Measurements from ENCODE around the gene MPPED1. TPM values are rescaled to one million over a fixed set of nuclear protein-coding genes. Genes with fewer than 3 reads are reported as not detected.

The MPPED1 gene
- total RNA-seq, 1 experiment from 2014 or later = not detected

GRCh38 chr22:43479301-43479950 is 67.6 kb downstream of the MPPED1 start:
- DNase-seq (ENCODE audit: low spot score) = no peak
- in situ Hi-C loops (cut with HindIII; ENCODE audit: low sequenced_read_pairs) = no loop called here

GRCh38 chr22:43479962-43480361 is 68.1 kb downstream of the MPPED1 start:
- no peak for DNase-seq (ENCODE audit: low spot score)
- in situ Hi-C loops (cut with HindIII; ENCODE audit: low sequenced_read_pairs) = no loop called here

GRCh38 chr22:43481568-43482317 is 69.9 kb downstream of the MPPED1 start:
- in situ Hi-C loops (cut with HindIII; ENCODE audit: low sequenced_read_pairs) = no loop called here
- DNase-seq (ENCODE audit: low spot score) = peak; percentile 12

- in situ Hi-C loops (cut with HindIII; ENCODE audit: low sequenced_read_pairs) = no loop called here
- DNase-seq (ENCODE audit: low spot score) = no peak
Observed at GRCh38 chr22:43482318-43482625, 70.5 kb downstream of the MPPED1 start.

GRCh38 chr22:43483266-43483665 is 71.5 kb downstream of the MPPED1 start:
- in situ Hi-C loops (cut with HindIII; ENCODE audit: low sequenced_read_pairs) = no loop called here
- no peak for DNase-seq (ENCODE audit: low spot score)

- no peak for DNase-seq (ENCODE audit: low spot score)
- in situ Hi-C loops (cut with HindIII; ENCODE audit: low sequenced_read_pairs) = no loop called here
Observed at GRCh38 chr22:43483669-43484068, 71.9 kb downstream of the MPPED1 start.

GRCh38 chr22:43484227-43484626 is 72.4 kb downstream of the MPPED1 start:
- no peak for DNase-seq (ENCODE audit: low spot score)
- in situ Hi-C loops (cut with HindIII; ENCODE audit: low sequenced_read_pairs) = no loop called here

- in situ Hi-C loops (cut with HindIII; ENCODE audit: low sequenced_read_pairs) = no loop called here
- DNase-seq (ENCODE audit: low spot score) = no peak
Observed at GRCh38 chr22:43485502-43486089, 73.8 kb downstream of the MPPED1 start.

- in situ Hi-C loops (cut with HindIII; ENCODE audit: low sequenced_read_pairs) = no loop called here
- no peak for DNase-seq (ENCODE audit: low spot score)
Observed at GRCh38 chr22:43487311-43488030, 75.7 kb downstream of the MPPED1 start.

GRCh38 chr22:43488031-43488866 is 76.4 kb downstream of the MPPED1 start:
- no peak for DNase-seq (ENCODE audit: low spot score)
- in situ Hi-C loops (cut with HindIII; ENCODE audit: low sequenced_read_pairs) = no loop called here

GRCh38 chr22:43488937-43489336 is 77.1 kb downstream of the MPPED1 start:
- in situ Hi-C loops (cut with HindIII; ENCODE audit: low sequenced_read_pairs) = no loop called here
- no peak for DNase-seq (ENCODE audit: low spot score)

- in situ Hi-C loops (cut with HindIII; ENCODE audit: low sequenced_read_pairs) = no loop called here
- no peak for DNase-seq (ENCODE audit: low spot score)
Observed at GRCh38 chr22:43490311-43490710, 78.5 kb downstream of the MPPED1 start.

- in situ Hi-C loops (cut with HindIII; ENCODE audit: low sequenced_read_pairs) = no loop called here
- DNase-seq (ENCODE audit: low spot score) = no peak
Observed at GRCh38 chr22:43491177-43491576, 79.4 kb downstream of the MPPED1 start.

- no peak for DNase-seq (ENCODE audit: low spot score)
- in situ Hi-C loops (cut with HindIII; ENCODE audit: low sequenced_read_pairs) = no loop called here
Observed at GRCh38 chr22:43491737-43492136, 79.9 kb downstream of the MPPED1 start.

GRCh38 chr22:43493297-43493696 is 81.5 kb downstream of the MPPED1 start:
- DNase-seq (ENCODE audit: low spot score) = no peak
- in situ Hi-C loops (cut with HindIII; ENCODE audit: low sequenced_read_pairs) = no loop called here

GRCh38 chr22:43497956-43498855 is 86.4 kb downstream of the MPPED1 start:
- in situ Hi-C loops (cut with HindIII; ENCODE audit: low sequenced_read_pairs) = no loop called here
- DNase-seq (ENCODE audit: low spot score) = no peak

GRCh38 chr22:43498856-43499253 is 87.0 kb downstream of the MPPED1 start:
- in situ Hi-C loops (cut with HindIII; ENCODE audit: low sequenced_read_pairs) = no loop called here
- no peak for DNase-seq (ENCODE audit: low spot score)

All from G401 (cell line).